Common myeloid progenitor, CD34-positive (primary cell): ENCODE results near the gene AGO4.
"Not testable (repeated sequence)": the region's sequence is repeated elsewhere in the genome, so short reads cannot be mapped to it uniquely, and the experiment has no call there.

ENCODE experiments used
- CTCF ChIA-PET: fragments of 350-600 bp; sonication (Branson Sonifier 250); formaldehyde crosslinking; loops from one replicate; lab custom pipeline; 2021; ENCODE audit warnings: antibody characterized with exemption; lab: Charles Lee
- POLR2A ChIA-PET: fragments of 350-600 bp; sonication (Branson Sonifier 250); formaldehyde crosslinking; loops from one replicate; lab custom pipeline; 2021; ENCODE audit warnings: antibody characterized with exemption; lab: Charles Lee
- DNase-seq, 3 donors: peaks; one replicate each; pipeline versions ENCODE4 v3.0.0 to v3.0.0-alpha.2; 2013
- H3K27ac ChIP-seq, 2 experiments: 1 replicate in 1 of 2; 2 replicates in 1 of 2; pipeline ENCODE4 v1.7.0; 2013; ENCODE audit warnings: inconsistent platforms in 2 of 2, low read length in 2 of 2, mild to moderate bottlenecking in 2 of 2, low read depth in 1 of 2, moderate library complexity in 1 of 2; ENCODE audit not compliant: severe bottlenecking in 2 of 2, insufficient read depth in 1 of 2, poor library complexity in 1 of 2
- H3K27me3 ChIP-seq, 5 experiments: replicated peaks in 2 of 5; 1 replicate in 3 of 5; 2 replicates in 2 of 5; pipeline versions ENCODE4 v1.6.1 to v1.7.0; 2013; ENCODE audit warnings: low read length in 4 of 5, mild to moderate bottlenecking in 2 of 5, moderate library complexity in 2 of 5, inconsistent platforms in 1 of 5; ENCODE audit not compliant: insufficient read depth in 5 of 5, control insufficient read depth in 4 of 5
- H3K36me3 ChIP-seq, 4 experiments: 1 replicate in 2 of 4; 2 replicates in 2 of 4; pipeline versions ENCODE4 v1.6.1 to v1.7.0; 2013; ENCODE audit warnings: low read length in 3 of 4, control low read depth in 1 of 4, mild to moderate bottlenecking in 1 of 4; ENCODE audit not compliant: control insufficient read depth in 4 of 4, insufficient read depth in 4 of 4
- H3K4me1 ChIP-seq, 4 experiments: 1 replicate in 3 of 4; 2 replicates in 1 of 4; pipeline versions ENCODE4 v1.6.1 to v1.7.1; 2013; ENCODE audit warnings: low read length in 3 of 4, mild to moderate bottlenecking in 3 of 4, control low read depth in 1 of 4, inconsistent platforms in 1 of 4, moderate library complexity in 1 of 4; ENCODE audit not compliant: control insufficient read depth in 4 of 4, insufficient read depth in 4 of 4; ENCODE audit errors: control extremely low read depth in 1 of 4
- H3K4me3 ChIP-seq, 7 experiments: 1 replicate in 4 of 7; 2 replicates in 3 of 7; pipeline versions ENCODE4 v1.5.1 to v1.7.0; 2013; ENCODE audit warnings: mild to moderate bottlenecking in 7 of 7, low read length in 6 of 7, moderate library complexity in 6 of 7, inconsistent platforms in 2 of 7, low read depth in 2 of 7, control low read depth in 1 of 7; ENCODE audit not compliant: insufficient read depth in 4 of 7, control insufficient read depth in 1 of 7; ENCODE audit errors: extremely low read depth in 1 of 7
- H3K9me3 ChIP-seq, 5 experiments: 1 replicate in 4 of 5; 2 replicates in 1 of 5; pipeline versions ENCODE4 v1.6.1 to v1.7.1; 2013; ENCODE audit warnings: low read length in 4 of 5, mild to moderate bottlenecking in 2 of 5, inconsistent platforms in 1 of 5, low read depth in 1 of 5, moderate library complexity in 1 of 5; ENCODE audit not compliant: control insufficient read depth in 4 of 5, insufficient read depth in 2 of 5; ENCODE audit errors: control extremely low read depth in 1 of 5
- WGBS: methylation state at CpG from one replicate; pipeline ENCODE4 v1.1.5; 2013; ENCODE audit not compliant: insufficient coverage; 5-methylcytosine and 5-hydroxymethylcytosine counted together

Gene AGO4

DNA sequence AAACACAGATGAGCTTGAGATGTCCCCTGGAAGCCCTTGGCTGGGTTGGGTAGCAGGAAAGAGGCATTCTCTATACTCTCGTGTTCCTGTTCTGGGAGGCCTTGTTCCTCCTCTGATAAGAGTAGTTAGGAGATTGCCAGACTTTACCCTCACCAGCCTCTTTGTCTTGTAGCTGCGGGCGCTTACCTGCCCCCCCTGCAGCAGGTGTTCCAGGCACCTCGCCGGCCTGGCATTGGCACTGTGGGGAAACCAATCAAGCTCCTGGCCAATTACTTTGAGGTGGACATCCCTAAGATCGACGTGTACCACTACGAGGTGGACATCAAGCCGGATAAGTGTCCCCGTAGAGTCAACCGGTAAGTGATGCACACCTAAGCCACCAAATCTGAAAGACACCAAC is 80.4 kb downstream of the AGO4 start:
- no peak overlapping the region for H3K27ac ChIP-seq
- no peak for DNase-seq
- 93% methylated on average over 11 of the region's 11 CpGs for WGBS
- peaks cover 14 to 46% (median 39%) of the 10 kb centered on the region in 4 experiments for H3K4me1 ChIP-seq
- POLR2A ChIA-PET, result no interaction called here
- H3K27me3 ChIP-seq, result no peaks in the 10 kb centered on the region
- CTCF ChIA-PET, result interaction anchor here (0.7 to 2.7 kb wide), 3 partner anchors 9 to 30 kb away, joined by 3 to 9 read pairs (median 3); no protein-coding TSS in a partner anchor
- H3K9me3 ChIP-seq, result no peaks in the 10 kb centered on the region
- H3K4me3 ChIP-seq, result peak overlapping the region in 1 of 7 experiments; percentile 0
- peaks cover 8 to 37% (median 20%) of the 10 kb centered on the region in 4 experiments for H3K36me3 ChIP-seq

DNA sequence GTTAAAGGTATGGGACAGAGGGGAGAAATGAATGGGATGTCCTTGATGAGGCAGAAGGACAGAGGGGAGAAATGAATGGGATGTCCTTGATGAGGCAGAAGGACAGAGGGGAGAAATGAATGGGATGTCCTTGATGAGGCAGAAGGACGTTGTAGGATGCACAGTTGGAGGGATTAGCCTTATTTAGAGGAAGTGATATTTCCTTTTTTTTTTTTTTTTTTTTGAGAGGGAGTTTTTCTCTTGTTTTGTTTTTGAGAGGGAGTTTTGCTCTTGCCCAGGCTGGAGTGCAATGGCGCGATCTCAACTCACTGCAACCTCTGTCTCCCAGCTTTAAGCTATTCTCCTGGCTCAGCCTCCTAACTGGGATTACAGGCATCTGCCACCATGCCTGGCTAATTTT is 81.2 kb downstream of the AGO4 start:
- H3K9me3 ChIP-seq, POLR2A ChIA-PET, H3K4me3 ChIP-seq, DNase-seq, H3K27ac ChIP-seq, H3K27me3 ChIP-seq: not testable (repeated sequence)
- CTCF ChIA-PET, result interaction anchor here (0.7 to 2.7 kb wide), 3 partner anchors 8 to 31 kb away, joined by 3 to 9 read pairs (median 3); no protein-coding TSS in a partner anchor
- Histone ChIP-seq H3K4me1 (peaks cover 14 to 48% (median 43%) of the 10 kb centered on the region in 4 experiments), H3K36me3 (peaks cover 8 to 45% (median 23%) of the 10 kb centered on the region in 4 experiments)
- no CpG with 5 or more reads among the region's 3 CpGs for WGBS

DNA sequence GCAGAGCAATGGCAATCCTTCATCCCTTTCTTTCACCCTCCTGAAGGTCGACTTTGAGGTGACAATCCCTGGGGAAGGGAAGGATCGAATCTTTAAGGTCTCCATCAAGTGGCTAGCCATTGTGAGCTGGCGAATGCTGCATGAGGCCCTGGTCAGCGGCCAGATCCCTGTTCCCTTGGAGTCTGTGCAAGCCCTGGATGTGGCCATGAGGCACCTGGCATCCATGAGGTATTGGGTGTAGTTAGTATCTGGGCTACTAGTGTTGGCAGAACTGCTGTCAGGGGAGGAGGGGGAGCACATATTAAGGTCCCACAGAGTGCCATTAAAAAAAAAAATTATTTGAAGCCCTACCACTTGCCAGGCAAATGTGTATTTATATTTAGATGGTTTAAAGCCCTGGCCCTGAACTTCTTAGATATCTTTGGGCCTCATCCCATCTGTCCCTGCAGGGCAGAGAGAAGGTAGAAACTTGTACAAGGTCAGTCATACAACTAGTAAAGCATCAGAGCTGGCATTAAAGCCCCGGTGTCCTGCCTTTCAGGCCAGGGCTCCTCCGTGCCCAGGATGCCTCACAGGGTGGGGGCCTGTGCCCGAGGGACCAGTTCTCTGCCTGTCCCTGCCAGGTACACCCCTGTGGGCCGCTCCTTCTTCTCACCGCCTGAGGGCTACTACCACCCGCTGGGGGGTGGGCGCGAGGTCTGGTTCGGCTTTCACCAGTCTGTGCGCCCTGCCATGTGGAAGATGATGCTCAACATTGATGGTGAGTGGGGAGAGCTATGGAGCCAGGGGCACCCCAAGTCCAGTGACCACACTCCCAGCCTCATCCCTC is 85.4 kb downstream of the AGO4 start:
- Histone ChIP-seq H3K4me3 (no peak overlapping the region), H3K27me3 (no peaks in the 10 kb centered on the region), H3K27ac (peak overlapping the region in 1 of 2 experiments; percentile 46), H3K4me1 (peaks cover 0 to 15% (median 13%) of the 10 kb centered on the region in 4 experiments), H3K9me3 (no peaks in the 10 kb centered on the region), H3K36me3 (peaks cover 11 to 76% (median 43%) of the 10 kb centered on the region in 4 experiments)
- CTCF ChIA-PET, result interaction anchor here (3.3 kb wide), 1 partner anchor 12 kb away, joined by 27 read pairs; the partner anchor contains the start of gene AGO1
- POLR2A ChIA-PET, result no interaction called here
- no peak for DNase-seq
- 93% methylated on average over 7 of the region's 14 CpGs for WGBS

DNA sequence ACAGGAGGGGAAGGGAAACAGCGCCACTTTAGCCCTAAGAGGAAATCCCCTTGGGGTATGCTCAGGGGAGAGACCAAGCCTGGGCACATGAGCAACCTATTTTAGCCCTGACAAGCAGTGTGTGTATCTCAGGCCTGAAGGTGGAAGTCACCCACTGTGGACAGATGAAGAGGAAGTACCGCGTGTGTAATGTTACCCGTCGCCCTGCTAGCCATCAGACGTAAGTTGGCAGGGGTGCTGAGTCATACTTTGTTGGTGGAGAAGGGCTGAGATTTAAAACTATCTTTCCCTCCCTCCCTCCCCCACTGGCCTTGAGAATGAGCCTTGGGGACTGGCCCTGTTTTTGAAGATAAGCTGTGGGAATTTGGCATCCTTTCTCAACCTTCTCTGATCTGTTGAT is 86.4 kb downstream of the AGO4 start:
- peaks cover 14 to 74% (median 42%) of the 10 kb centered on the region in 4 experiments for H3K36me3 ChIP-seq
- H3K4me1 ChIP-seq, result peaks cover 0 to 15% (median 11%) of the 10 kb centered on the region in 4 experiments
- ChIA-PET POLR2A (no interaction called here), CTCF (interaction anchor here (3.3 kb wide), 1 partner anchor 13 kb away, joined by 27 read pairs; the partner anchor contains the start of gene AGO1)
- no peaks in the 10 kb centered on the region for H3K9me3 ChIP-seq
- peak; percentile 73 to 94 (median 94) for DNase-seq
- H3K4me3 ChIP-seq, result no peak overlapping the region
- H3K27ac ChIP-seq, result peak overlapping the region in 1 of 2 experiments; percentile 46
- no peaks in the 10 kb centered on the region for H3K27me3 ChIP-seq
- WGBS, result 60% methylated on average over 1 of the region's 6 CpGs

DNA sequence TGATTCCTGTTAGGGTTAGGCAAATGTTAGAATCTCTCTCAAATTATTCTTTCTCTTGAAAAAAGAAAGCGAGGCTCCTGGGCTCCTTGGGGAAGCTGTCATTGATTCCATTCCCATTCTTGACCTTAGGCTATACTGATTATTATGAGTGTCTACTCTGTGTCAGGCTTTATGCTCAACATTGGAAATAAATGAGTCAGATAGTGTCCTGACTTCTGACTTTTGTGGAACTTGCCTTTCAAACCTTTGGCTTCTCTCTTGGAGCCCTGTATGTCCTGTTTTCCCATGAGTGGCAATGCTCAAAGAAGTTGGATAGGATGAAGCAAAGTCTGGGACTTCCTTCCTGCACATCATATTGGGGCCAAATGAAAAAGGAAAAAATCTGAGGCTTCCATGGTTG is 86.8 kb downstream of the AGO4 start:
- Histone ChIP-seq H3K4me3 (no peak overlapping the region), H3K27ac (no peak overlapping the region), H3K9me3 (no peaks in the 10 kb centered on the region), H3K4me1 (peaks cover 0 to 15% (median 11%) of the 10 kb centered on the region in 4 experiments), H3K27me3 (no peaks in the 10 kb centered on the region), H3K36me3 (peaks cover 14 to 73% (median 41%) of the 10 kb centered on the region in 4 experiments)
- ChIA-PET CTCF (interaction anchor here (3.3 kb wide), 1 partner anchor 14 kb away, joined by 27 read pairs; the partner anchor contains the start of gene AGO1), POLR2A (no interaction called here)
- DNase-seq, result no peak
- 100% methylated on average over 1 of the region's 1 CpG for WGBS

DNA sequence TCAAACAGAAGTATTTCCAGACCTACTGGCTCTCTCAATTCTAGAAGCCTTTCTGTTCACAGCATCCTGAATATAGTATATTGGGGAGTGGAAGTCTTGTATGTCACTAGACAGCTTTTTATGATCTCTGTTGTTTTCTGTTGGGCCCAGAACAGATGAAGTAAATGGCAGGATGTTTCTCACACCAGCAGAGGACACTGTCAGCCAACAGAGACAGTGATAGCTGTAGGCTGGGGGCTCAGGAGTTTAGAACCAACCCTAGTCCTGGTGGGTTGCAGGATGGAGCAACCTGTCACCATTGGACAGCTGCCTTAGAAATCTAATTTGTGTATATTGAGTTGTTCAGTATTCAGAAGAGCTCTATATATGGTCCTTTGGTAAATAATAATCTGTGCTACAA is 92.1 kb downstream of the AGO4 start:
- Histone ChIP-seq H3K9me3 (no peaks in the 10 kb centered on the region), H3K36me3 (peaks cover 29 to 71% (median 48%) of the 10 kb centered on the region in 4 experiments), H3K4me1 (peaks cover 0 to 1% (median under 1%) of the 10 kb centered on the region in 4 experiments), H3K4me3 (no peak overlapping the region), H3K27me3 (no peaks in the 10 kb centered on the region), H3K27ac (no peak overlapping the region)
- DNase-seq, result no peak
- POLR2A ChIA-PET, result no interaction called here
- CTCF ChIA-PET, result interaction anchor here (0.8 to 1.2 kb wide), 3 partner anchors 16 to 18 kb away, joined by 3 to 5 read pairs (median 3); partner anchors contain the start of gene AGO1
